SJSA1 (cell line): ENCODE measurements around the gene AGXT2. TPM values are rescaled to one million over a fixed set of nuclear protein-coding genes. Genes with fewer than 3 reads are reported as not detected.

Source experiments
- DNase-seq, 2 experiments: peaks; one replicate each; pipeline ENCODE4 v3.0.0-alpha.2; 2015 to 2020; ENCODE audit warnings: low spot score in 2 of 2, low read depth in 1 of 2
- H3K27ac ChIP-seq: fragments of 250-450 bp; sonication (Bioruptor Pico); 2 replicates; pipeline ENCODE4 v1.5.1; 2020; ENCODE audit warnings: mild to moderate bottlenecking, moderate library complexity
- H3K27me3 ChIP-seq: fragments of 250-450 bp; sonication (Bioruptor Pico); replicated peaks from 2 replicates; pipeline ENCODE4 v1.5.1; 2020; ENCODE audit warnings: mild to moderate bottlenecking, moderate library complexity
- H3K36me3 ChIP-seq: fragments of 250-450 bp; sonication (Bioruptor Pico); 2 replicates; pipeline ENCODE4 v1.5.1; 2020; ENCODE audit warnings: mild to moderate bottlenecking
- H3K4me1 ChIP-seq: fragments of 250-450 bp; sonication (Bioruptor Pico); replicated peaks from 2 replicates; pipeline ENCODE4 v1.6.1; 2021; ENCODE audit warnings: mild to moderate bottlenecking
- H3K4me3 ChIP-seq: fragments of 250-450 bp; sonication (Bioruptor Pico); 2 replicates; pipeline ENCODE4 v1.5.1; 2020; ENCODE audit warnings: mild to moderate bottlenecking
- H3K9me3 ChIP-seq: fragments of 250-450 bp; sonication (Bioruptor Pico); replicated peaks from 2 replicates; pipeline ENCODE4 v1.5.1; 2020; ENCODE audit warnings: mild to moderate bottlenecking
- total RNA-seq: library from RNA; depleted of rRNA; stranded (reverse); fragments of >200 nt; shearing (Covaris generic); gene quantifications from 2 replicates; pipeline ENCODE4 v1.2.3, GENCODE V29; 2014

Gene AGXT2
- total RNA-seq, 1 experiment from 2014 or later: not detected

GRCh38 chr5:35069188-35069587 lies 21.4 kb upstream of the AGXT2 start:
- no peak overlapping the region for H3K4me3 ChIP-seq
- no peak for DNase-seq
- no peak overlapping the region for H3K27ac ChIP-seq
- no peaks in the 10 kb centered on the region for H3K4me1 ChIP-seq
- no peaks in the 10 kb centered on the region for H3K9me3 ChIP-seq
- H3K27me3 ChIP-seq: no peaks in the 10 kb centered on the region
- no peaks in the 10 kb centered on the region for H3K36me3 ChIP-seq

GRCh38 chr5:35067985-35068384 lies 20.2 kb upstream of the AGXT2 start:
- DNase-seq: no peak
- no peaks in the 10 kb centered on the region for H3K4me1 ChIP-seq
- H3K27me3 ChIP-seq: no peaks in the 10 kb centered on the region

GRCh38 chr5:35066260-35066795 lies 18.6 kb upstream of the AGXT2 start:
- Histone ChIP-seq H3K27ac (no peak overlapping the region), H3K4me3 (no peak overlapping the region), H3K27me3 (no peaks in the 10 kb centered on the region), H3K9me3 (no peaks in the 10 kb centered on the region), H3K36me3 (no peaks in the 10 kb centered on the region), H3K4me1 (no peaks in the 10 kb centered on the region)
- DNase-seq: no peak

More at GRCh38 chr5:35067985-35068384, 20.2 kb upstream of the AGXT2 start:
- H3K36me3 ChIP-seq: no peaks in the 10 kb centered on the region
- H3K27ac ChIP-seq: no peak overlapping the region
- no peak overlapping the region for H3K4me3 ChIP-seq
- no peaks in the 10 kb centered on the region for H3K9me3 ChIP-seq

DNA sequence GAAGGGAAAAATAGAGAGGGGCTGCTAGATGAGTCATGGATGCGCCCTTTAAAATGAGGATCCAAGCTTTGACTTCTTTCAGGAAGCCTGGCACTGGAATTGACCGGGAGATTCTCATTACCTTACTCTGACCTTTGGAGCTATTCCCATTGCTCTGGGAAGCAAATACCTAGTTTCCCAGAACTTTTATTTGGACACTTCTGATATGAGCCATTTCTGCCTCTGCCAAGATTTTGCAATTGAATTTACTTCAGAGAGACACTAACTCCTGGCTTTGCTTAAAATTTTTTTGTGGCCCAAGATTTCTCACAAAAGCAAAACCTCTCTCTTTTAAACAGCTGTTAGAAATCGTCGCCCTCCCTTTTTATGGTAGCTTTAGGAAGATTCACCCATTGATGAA lies 15.7 kb upstream of the AGXT2 start:
- H3K27me3 ChIP-seq: no peaks in the 10 kb centered on the region
- no peak for DNase-seq
- H3K27ac ChIP-seq: no peak overlapping the region
- H3K4me1 ChIP-seq: no peaks in the 10 kb centered on the region
- no peaks in the 10 kb centered on the region for H3K36me3 ChIP-seq
- H3K4me3 ChIP-seq: no peak overlapping the region
- H3K9me3 ChIP-seq: no peaks in the 10 kb centered on the region

- no peaks in the 10 kb centered on the region for H3K36me3 ChIP-seq
- no peaks in the 10 kb centered on the region for H3K27me3 ChIP-seq
- no peak overlapping the region for H3K27ac ChIP-seq
- DNase-seq: no peak
- H3K4me1 ChIP-seq: no peaks in the 10 kb centered on the region
- no peaks in the 10 kb centered on the region for H3K9me3 ChIP-seq
- no peak overlapping the region for H3K4me3 ChIP-seq
Observed at GRCh38 chr5:35061211-35061770, 13.5 kb upstream of the AGXT2 start.

DNA sequence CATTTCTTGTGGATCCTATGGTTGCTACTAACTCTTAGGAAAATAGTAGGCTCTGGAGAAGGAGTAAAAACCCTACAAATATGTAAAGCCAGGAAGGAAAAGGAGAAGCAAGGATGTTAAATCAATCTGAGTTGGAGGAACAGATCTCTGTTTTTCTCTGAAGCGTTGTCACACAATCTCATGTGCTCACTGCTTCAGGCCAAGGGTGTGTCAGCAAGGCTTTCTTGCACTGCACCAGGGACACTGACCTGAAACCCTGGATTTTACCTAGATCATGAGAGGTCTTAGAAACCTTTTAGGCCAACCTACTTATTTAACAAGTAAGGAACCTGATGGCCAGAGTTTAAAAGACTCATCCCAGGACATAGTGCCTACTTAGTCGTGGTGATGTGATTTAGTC lies 12.5 kb upstream of the AGXT2 start:
- H3K4me1 ChIP-seq: no peaks in the 10 kb centered on the region
- H3K4me3 ChIP-seq: no peak overlapping the region
- no peak overlapping the region for H3K27ac ChIP-seq
- H3K36me3 ChIP-seq: no peaks in the 10 kb centered on the region
- H3K9me3 ChIP-seq: no peaks in the 10 kb centered on the region
- no peaks in the 10 kb centered on the region for H3K27me3 ChIP-seq
- no peak for DNase-seq

DNA sequence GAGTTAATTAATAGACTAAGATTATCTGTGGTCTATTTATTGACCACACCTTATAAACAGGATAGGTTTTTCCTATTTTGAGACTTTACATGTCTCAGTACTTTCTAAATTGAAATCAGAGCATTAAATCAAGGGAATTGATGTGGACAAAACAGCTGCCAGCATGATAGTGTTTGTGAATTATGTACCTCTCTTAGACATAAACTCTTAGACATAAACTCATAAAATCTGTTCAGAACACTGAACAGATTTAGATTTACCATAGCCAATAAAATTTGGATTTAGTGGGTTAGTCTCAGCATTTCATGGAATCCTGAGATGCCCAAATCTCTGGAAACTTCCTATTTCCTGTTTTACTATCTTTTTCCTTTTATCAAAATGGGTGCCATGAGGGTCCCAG lies 11.5 kb upstream of the AGXT2 start:
- Histone ChIP-seq H3K4me1 (no peaks in the 10 kb centered on the region), H3K27ac (no peak overlapping the region), H3K9me3 (no peaks in the 10 kb centered on the region), H3K27me3 (no peaks in the 10 kb centered on the region), H3K4me3 (no peak overlapping the region), H3K36me3 (no peaks in the 10 kb centered on the region)
- no peak for DNase-seq

GRCh38 chr5:35058374-35058788 lies 10.6 kb upstream of the AGXT2 start:
- no peak for DNase-seq
- Histone ChIP-seq H3K9me3 (no peaks in the 10 kb centered on the region), H3K27ac (no peak overlapping the region), H3K27me3 (no peaks in the 10 kb centered on the region), H3K4me1 (no peaks in the 10 kb centered on the region), H3K4me3 (no peak overlapping the region), H3K36me3 (no peaks in the 10 kb centered on the region)

DNA sequence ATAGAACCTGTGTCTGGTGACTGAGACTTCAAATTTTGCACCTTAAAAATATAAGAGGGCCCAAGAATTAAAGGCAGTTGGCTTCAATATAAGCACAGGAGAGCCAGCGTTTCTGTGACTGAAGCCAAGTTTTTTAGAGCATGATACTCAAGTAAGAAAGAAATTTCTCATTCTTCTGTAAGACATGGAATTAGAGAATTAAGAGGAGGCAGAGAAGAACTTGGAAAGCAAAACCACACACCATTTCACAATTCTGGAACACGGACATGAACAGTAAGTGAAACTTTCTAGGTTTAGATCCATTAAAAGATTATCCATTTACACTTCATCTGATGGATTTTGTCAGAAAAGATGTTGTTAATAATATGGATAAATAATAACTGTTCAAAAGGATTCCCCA lies 8.9 kb upstream of the AGXT2 start:
- H3K36me3 ChIP-seq: no peaks in the 10 kb centered on the region
- no peaks in the 10 kb centered on the region; the same call in 1 of the 2 replicates for H3K27me3 ChIP-seq
- no peak for DNase-seq
- no peak overlapping the region for H3K4me3 ChIP-seq
- no peak overlapping the region for H3K27ac ChIP-seq
- H3K4me1 ChIP-seq: no peaks in the 10 kb centered on the region
- no peaks in the 10 kb centered on the region for H3K9me3 ChIP-seq

- H3K4me3 ChIP-seq: no peak overlapping the region
- H3K27ac ChIP-seq: no peak overlapping the region
- no peaks in the 10 kb centered on the region for H3K36me3 ChIP-seq
- no peaks in the 10 kb centered on the region for H3K4me1 ChIP-seq
- no peak for DNase-seq
- H3K27me3 ChIP-seq: peaks cover 10% of the 10 kb centered on the region
- H3K9me3 ChIP-seq: no peaks in the 10 kb centered on the region
Observed at GRCh38 chr5:35052838-35053237, 5.1 kb upstream of the AGXT2 start.

- Histone ChIP-seq H3K4me1 (no peaks in the 10 kb centered on the region), H3K27me3 (peaks cover 10% of the 10 kb centered on the region), H3K9me3 (no peaks in the 10 kb centered on the region), H3K36me3 (no peaks in the 10 kb centered on the region), H3K27ac (no peak overlapping the region), H3K4me3 (no peak overlapping the region)
- DNase-seq: no peak
Observed at GRCh38 chr5:35050541-35051126, 2.9 kb upstream of the AGXT2 start.

- no peaks in the 10 kb centered on the region for H3K36me3 ChIP-seq
- no peak for DNase-seq
- no peaks in the 10 kb centered on the region for H3K4me1 ChIP-seq
Observed at GRCh38 chr5:35048910-35049309, 1.2 kb upstream of the AGXT2 start.

DNA sequence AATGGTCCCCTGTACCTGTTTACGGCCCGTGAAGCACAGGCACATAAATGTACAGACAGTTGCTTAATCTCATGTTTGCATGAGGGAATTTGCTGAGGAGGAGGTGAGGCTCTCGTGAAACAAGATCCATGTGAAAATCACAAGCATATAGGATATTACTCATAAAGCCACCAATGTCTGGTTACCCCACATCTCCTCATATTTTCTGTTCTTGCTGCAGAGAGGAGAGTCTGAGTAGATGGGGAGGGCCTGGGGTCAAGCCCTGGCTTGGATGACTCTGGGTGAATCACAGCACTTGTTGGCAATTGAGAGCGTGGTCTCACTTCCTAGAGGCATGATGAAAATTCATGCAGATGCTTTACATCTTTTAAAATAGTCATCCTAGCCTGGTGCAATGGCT lies 975 bp downstream of the AGXT2 start:
- no peak overlapping the region for H3K27ac ChIP-seq
- no peak for DNase-seq
- H3K9me3 ChIP-seq: no peaks in the 10 kb centered on the region

More at GRCh38 chr5:35048910-35049309, 1.2 kb upstream of the AGXT2 start:
- no peak overlapping the region for H3K4me3 ChIP-seq
- no peak overlapping the region for H3K27ac ChIP-seq
- no peaks in the 10 kb centered on the region for H3K9me3 ChIP-seq
- H3K27me3 ChIP-seq: peaks cover 13% of the 10 kb centered on the region

DNA sequence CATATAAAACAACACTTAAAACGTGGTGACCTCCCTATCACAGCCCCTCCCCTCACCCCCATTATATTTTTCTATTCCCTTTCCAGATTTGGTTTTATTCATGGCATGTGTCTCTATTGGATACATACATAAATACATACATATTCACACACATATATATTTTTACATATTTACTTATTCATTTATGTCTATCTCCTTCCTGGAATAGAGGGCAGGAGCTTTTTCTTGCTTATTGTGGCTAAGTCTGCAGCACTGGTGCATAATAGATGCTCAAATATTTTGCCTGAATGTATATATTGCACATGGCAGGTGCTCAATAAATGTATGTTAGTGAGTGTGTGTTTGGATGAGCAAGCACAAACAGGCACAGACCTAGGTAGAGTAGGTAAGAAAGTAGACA lies 2.5 kb downstream of the AGXT2 start:
- Histone ChIP-seq H3K9me3 (no peaks in the 10 kb centered on the region), H3K4me1 (no peaks in the 10 kb centered on the region), H3K27me3 (peaks cover 14% of the 10 kb centered on the region), H3K4me3 (no peak overlapping the region), H3K36me3 (no peaks in the 10 kb centered on the region), H3K27ac (no peak overlapping the region)
- DNase-seq: no peak

More for the DNA sequence above, 975 bp downstream of the AGXT2 start:
- Histone ChIP-seq H3K4me3 (no peak overlapping the region), H3K4me1 (no peaks in the 10 kb centered on the region), H3K36me3 (no peaks in the 10 kb centered on the region), H3K27me3 (peaks cover 17% of the 10 kb centered on the region)
